Suprapubic skin (tissue), 4 donors: Measurements from ENCODE around the gene NAT14.

Source experiments
- CTCF ChIP-seq, 2 donors: fragments of 200-600 bp in 1 of 2; fragments of 450-650 bp in 1 of 2; sonication (generic) in 1 of 2; IDR thresholded peaks; one replicate each; pipeline ENCODE4 v1.5.1; 2016 to 2019; ENCODE audit warnings: antibody characterized with exemption in 2 of 2, mild to moderate bottlenecking in 1 of 2, moderate library complexity in 1 of 2
- POLR2A ChIP-seq, 2 donors: fragments of 450-650 bp; IDR thresholded peaks; one replicate each; pipeline ENCODE4 v1.6.1; 2017; ENCODE audit warnings: antibody characterized with exemption in 2 of 2, mild to moderate bottlenecking in 2 of 2, moderate library complexity in 2 of 2
- POLR2AphosphoS5 ChIP-seq, 3 donors: sonication (generic); formaldehyde crosslinking; IDR thresholded peaks; one replicate each; pipeline ENCODE4 v1.6.1; 2017; ENCODE audit warnings: antibody characterized with exemption in 3 of 3

DNA sequence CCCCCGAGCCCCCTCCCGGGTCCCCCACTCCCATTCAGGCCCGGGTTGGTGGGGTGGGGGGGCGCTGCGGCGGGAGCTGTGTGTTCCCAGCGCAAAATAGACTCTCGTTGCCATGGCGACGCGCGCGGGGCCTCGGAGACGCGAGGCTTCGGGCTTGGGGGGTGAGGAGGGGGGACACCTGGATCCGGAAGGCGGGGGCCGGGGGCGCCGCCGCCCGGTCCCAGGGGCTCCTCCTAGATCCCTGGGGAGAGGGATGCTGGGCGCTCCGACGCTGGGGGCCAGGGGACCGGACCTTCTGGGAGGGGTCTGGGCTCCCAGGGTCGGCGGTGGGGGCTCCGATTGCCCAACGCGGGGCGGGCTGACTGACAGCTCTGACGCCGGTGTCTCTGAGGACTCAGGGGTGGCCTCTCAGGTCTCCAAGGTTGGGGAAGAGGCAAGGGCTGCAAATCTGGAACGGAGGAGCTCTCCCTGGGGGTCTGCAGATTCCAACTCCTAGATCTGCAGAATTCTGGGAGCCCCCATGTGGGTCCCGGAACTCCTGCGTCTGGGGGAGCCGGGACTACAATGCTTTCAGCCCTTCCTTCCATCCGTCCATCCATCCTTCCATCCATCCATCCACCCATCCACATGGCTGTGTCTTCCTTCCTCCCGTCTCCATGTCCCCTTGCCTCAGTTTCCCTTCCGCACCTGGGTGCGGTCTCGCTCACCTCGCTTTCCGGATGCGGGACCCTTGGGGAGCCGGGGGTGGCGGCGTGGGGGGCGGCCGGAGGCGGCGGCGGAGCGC lies 32.8 kb upstream of the NAT14 start:
- no peak for TF ChIP-seq CTCF (IDR thresholded peaks at IDR 0.05)
- no peak for TF ChIP-seq POLR2A (IDR thresholded peaks at IDR 0.05)
- TF ChIP-seq POLR2AphosphoS5 (IDR thresholded peaks at IDR 0.05), result no peak
